Stimulated activated naive CD4-positive, alpha-beta T cell treated with Interleukin-2 at 50 U/mL for 16 hours (primary cell): ENCODE measurements around the gene RGPD4.
"Not testable (repeated sequence)": the region's sequence is repeated elsewhere in the genome, so short reads cannot be mapped to it uniquely, and the experiment has no call there.

ENCODE experiments used
- DNase-seq: peaks from one replicate; lab custom pipeline; 2025; lab: John Stamatoyannopoulos, UW

Gene RGPD4

GRCh38 chr2:107826749-107827148, at the start of gene RGPD4:
Gene RGPD4, plus strand, starts transcription at chr2:107826892. Its CDS starts 122 bp downstream, at chr2:107827014.
- not testable (repeated sequence) for DNase-seq

- DNase-seq = no peak
Observed at GRCh38 chr2:107777974-107778373, 48.7 kb upstream of the RGPD4 start.

- DNase-seq = no peak
Observed at GRCh38 chr2:107785756-107786155, 40.9 kb upstream of the RGPD4 start.

- no peak for DNase-seq
Observed at GRCh38 chr2:107790837-107791236, 35.9 kb upstream of the RGPD4 start.

- no peak for DNase-seq
Observed at GRCh38 chr2:107801498-107801897, 25.2 kb upstream of the RGPD4 start.

GRCh38 chr2:107804608-107805498, 21.8 kb upstream of the RGPD4 start:
- DNase-seq = no peak

- no peak for DNase-seq
Observed at GRCh38 chr2:107806901-107807300, 19.8 kb upstream of the RGPD4 start.

- DNase-seq = no peak
Observed at GRCh38 chr2:107807988-107808387, 18.7 kb upstream of the RGPD4 start.

- DNase-seq = no peak
Observed at GRCh38 chr2:107808959-107809358, 17.7 kb upstream of the RGPD4 start.

- DNase-seq = no peak
Observed at GRCh38 chr2:107809835-107810234, 16.9 kb upstream of the RGPD4 start.

- no peak for DNase-seq
Observed at GRCh38 chr2:107810734-107811133, 16.0 kb upstream of the RGPD4 start.

DNA sequence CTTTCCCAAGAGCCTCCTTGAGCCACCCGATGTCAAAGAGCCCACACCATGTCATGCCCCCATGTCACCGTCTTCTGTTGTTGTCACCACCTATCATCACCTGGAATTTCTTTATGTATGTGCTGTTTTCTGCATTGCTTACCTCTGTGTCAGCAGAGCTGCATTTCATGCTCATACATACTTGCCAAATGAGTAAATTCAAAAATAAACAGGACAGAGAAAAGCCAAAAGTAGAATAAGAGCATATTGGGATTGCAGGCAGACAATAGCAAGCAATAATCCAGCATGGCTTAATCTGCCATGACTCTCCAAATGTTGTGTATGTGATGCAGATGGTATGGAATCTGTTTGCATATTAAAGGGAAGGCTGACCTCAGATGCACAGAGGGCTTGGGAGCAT, 15.3 kb upstream of the RGPD4 start:
- DNase-seq = no peak

DNA sequence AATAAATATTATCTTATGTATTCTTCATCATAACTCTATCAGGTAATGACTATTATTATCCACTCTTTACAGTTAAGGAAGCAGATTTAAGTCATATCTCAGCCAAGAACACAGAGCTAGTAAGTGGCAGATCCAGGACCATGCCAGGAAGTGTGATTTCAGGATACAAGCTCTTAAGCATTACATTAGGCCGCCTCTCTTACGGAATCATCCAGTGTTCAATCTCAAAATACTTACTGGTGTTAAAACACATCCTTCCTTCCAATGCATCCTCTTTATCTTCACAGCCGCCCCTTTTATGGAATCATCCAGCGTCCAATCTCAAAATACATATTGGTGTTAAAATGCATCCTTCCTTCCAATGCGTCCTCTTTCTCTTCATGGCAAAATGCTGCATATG, 14.7 kb upstream of the RGPD4 start:
- DNase-seq = no peak

DNA sequence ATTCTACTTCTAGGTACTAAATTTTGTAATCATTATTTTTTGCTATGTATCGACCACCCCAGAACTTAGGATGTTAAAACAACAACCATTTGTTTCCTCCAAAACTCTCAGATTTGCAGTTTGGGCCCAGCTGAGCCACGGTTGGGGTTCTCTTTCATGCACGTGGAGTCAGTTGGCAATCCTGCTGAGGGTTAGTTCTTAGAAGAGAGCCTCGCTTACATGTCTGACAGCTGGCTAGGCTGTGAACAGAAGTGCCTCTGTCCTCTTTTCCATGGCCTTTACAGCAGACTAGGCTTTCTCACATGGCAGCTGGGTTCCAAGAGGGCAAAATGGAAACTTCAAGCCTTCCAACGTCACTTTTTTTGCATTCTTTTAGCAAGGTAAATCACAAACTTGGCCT, 9.3 kb upstream of the RGPD4 start:
- no peak for DNase-seq

DNA sequence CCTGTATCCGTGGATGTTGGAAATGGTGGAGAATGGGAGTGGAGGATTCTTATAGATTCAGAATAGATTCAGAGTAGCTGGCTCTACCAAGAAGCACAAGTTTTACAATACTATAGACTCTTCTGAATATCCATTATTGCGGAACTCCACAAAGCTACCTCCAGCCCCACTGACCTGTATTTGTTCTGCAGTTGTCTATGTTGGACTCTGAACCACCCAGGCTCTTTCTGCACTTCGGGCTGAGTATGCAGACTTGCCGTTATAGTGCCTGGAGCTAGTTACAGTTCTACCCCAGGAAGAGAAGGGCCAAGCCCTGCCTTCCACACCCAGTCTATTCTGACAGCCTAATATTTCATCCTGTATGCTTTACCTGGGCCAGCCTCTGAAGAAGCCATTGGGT, 4.4 kb upstream of the RGPD4 start:
- no peak for DNase-seq

GRCh38 chr2:107824451-107825205, 2.1 kb upstream of the RGPD4 start:
- DNase-seq = no peak

GRCh38 chr2:107825206-107825563, 1.5 kb upstream of the RGPD4 start:
- no peak for DNase-seq

DNA sequence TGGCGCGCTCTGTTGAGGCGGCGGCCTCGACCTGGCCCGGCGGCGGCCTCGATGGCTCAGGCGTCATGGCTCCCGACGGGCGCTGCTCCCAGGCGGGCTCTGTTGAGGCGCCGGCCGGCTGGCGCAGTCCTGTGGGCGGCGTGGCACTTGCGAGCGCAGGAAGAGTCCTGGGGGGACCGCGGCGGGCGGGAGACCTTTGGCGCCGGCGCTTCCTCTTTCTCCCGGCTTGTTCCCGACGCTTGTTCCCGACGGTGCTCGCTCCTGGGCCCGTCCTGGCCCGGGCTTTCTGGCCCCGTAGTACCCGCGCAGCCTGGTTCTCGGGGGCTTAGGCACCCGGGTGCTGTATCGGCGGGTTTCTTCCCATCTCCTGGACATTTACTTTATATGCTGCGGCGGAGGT, 2.8 kb downstream of the RGPD4 start:
- not testable (repeated sequence) for DNase-seq

DNA sequence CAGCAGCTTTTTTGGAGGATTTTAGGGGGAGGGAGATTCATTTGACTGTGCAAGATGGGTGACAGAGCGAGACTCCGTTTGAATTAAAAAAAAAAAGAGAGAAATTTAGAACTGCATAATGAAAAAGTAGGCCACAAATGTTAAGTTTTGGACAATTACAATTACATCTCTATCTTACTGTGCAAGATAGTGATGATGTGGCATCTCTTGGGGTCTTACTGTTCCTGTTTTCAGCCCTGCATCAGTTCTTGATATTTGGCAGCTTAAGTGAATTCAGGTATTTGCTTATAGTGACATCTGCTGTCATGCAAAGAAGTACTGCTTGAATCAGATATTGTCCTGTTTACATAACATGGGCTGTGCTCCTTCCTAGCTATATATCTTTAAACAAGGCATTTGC, 6.5 kb downstream of the RGPD4 start:
- DNase-seq = not testable (repeated sequence)

GRCh38 chr2:107833618-107834017, 6.9 kb downstream of the RGPD4 start:
- not testable (repeated sequence) for DNase-seq

DNA sequence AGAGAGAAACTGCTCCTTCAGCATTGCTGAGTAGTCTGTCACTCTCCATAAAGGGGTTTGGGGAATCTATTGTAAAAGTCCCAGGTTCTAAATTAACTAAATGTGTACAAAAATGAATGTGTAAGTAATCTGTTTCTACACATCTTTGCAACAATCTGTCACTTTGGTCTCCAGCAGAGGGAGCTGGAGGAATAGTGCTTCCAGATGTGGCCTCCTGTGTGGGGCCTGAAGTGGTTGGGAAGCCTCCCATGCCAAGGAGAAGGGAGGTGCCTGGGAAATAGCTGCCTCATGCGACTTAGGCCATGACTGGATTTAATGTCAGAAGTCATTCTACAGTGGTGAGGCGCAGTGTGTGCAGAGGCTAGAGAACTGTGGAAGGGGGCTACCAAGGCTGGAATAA, 89.4 kb downstream of the RGPD4 start:
- DNase-seq = not testable (repeated sequence)

- not testable (repeated sequence) for DNase-seq
Observed at GRCh38 chr2:107916696-107917370, 90.1 kb downstream of the RGPD4 start.
